Ishikawa (cell line): ENCODE measurements around the gene WBP1L.

Experiments
- CEBPB ChIP-seq: IDR thresholded peaks from 2 replicates; pipeline ENCODE4 v1.6.1; 2012
- CREB1 ChIP-seq: IDR thresholded peaks from 2 replicates; pipeline ENCODE4 v1.6.1; 2012; ENCODE audit warnings: low read depth
- EP300 ChIP-seq: IDR thresholded peaks from 2 replicates; pipeline ENCODE4 v1.6.1; 2012; ENCODE audit warnings: borderline replicate concordance
- FOXM1 ChIP-seq: IDR thresholded peaks from 2 replicates; pipeline ENCODE4 v1.6.1; 2012; ENCODE audit warnings: low read depth, borderline replicate concordance
- RAD21 ChIP-seq: IDR thresholded peaks from 2 replicates; pipeline ENCODE4 v1.6.1; 2012; ENCODE audit warnings: low read depth
- TAF1 ChIP-seq: IDR thresholded peaks from 2 replicates; pipeline ENCODE4 v1.6.1; 2012; ENCODE audit warnings: low read depth, mild to moderate bottlenecking
- TCF12 ChIP-seq: IDR thresholded peaks from 2 replicates; pipeline ENCODE4 v1.6.1; 2012; ENCODE audit warnings: low read depth
- TEAD4 ChIP-seq: IDR thresholded peaks from 2 replicates; pipeline ENCODE4 v1.6.1; 2012
- YY1 ChIP-seq: IDR thresholded peaks from 2 replicates; pipeline ENCODE4 v1.6.1; 2012; ENCODE audit warnings: low read depth
- TF ChIP-seq, protein P1 (sequence below): IDR thresholded peaks from 2 replicates; pipeline ENCODE4 v1.6.1; 2012
- TF ChIP-seq, protein P2 (sequence below): IDR thresholded peaks from 2 replicates; pipeline ENCODE4 v1.6.1; 2012; ENCODE audit warnings: low read depth, mild to moderate bottlenecking
- TF ChIP-seq, protein P3 (sequence below): IDR thresholded peaks from 2 replicates; pipeline ENCODE4 v1.6.1; 2012

DNA sequence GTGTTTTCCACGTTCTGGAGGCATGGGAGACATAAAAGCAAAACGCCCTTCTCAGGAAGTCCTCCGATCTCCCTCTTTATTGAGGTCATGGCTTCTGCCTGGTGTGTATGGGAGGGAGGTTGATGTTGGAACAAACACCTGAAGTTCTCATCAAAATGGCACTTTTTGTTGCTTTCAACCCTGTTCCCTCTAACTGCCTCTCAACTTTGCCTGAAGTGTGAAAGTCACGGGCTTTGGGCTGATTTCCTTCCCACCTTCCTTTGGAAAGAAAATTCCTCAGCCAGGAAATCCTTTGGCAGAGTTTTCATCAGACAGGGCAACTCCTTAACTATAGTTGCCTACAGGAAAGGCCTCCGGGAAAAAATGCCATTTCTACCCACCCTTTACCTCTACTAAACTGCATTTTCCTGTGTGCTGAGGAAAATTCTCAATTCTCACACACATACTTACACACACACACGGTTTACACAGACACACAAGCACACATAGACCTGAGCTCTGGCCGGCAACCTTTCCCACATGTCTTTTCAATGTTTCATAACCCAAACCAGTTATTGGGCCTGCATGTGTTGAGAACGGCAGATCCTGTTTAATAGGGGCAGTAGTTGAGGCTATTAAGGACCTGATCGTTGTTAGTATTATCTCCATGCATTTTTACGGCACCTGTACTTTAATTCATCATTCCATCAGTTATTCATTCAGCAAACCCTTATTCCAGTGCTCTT is 57.0 kb downstream of the WBP1L start:
- TF ChIP-seq, protein P1, sequence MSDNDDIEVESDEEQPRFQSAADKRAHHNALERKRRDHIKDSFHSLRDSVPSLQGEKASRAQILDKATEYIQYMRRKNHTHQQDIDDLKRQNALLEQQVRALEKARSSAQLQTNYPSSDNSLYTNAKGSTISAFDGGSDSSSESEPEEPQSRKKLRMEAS, result no peak
- TF ChIP-seq, protein P2, sequence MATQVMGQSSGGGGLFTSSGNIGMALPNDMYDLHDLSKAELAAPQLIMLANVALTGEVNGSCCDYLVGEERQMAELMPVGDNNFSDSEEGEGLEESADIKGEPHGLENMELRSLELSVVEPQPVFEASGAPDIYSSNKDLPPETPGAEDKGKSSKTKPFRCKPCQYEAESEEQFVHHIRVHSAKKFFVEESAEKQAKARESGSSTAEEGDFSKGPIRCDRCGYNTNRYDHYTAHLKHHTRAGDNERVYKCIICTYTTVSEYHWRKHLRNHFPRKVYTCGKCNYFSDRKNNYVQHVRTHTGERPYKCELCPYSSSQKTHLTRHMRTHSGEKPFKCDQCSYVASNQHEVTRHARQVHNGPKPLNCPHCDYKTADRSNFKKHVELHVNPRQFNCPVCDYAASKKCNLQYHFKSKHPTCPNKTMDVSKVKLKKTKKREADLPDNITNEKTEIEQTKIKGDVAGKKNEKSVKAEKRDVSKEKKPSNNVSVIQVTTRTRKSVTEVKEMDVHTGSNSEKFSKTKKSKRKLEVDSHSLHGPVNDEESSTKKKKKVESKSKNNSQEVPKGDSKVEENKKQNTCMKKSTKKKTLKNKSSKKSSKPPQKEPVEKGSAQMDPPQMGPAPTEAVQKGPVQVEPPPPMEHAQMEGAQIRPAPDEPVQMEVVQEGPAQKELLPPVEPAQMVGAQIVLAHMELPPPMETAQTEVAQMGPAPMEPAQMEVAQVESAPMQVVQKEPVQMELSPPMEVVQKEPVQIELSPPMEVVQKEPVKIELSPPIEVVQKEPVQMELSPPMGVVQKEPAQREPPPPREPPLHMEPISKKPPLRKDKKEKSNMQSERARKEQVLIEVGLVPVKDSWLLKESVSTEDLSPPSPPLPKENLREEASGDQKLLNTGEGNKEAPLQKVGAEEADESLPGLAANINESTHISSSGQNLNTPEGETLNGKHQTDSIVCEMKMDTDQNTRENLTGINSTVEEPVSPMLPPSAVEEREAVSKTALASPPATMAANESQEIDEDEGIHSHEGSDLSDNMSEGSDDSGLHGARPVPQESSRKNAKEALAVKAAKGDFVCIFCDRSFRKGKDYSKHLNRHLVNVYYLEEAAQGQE, result no peak
- TF ChIP-seq TAF1, result no peak
- no peak for TF ChIP-seq CREB1
- no peak for TF ChIP-seq CEBPB
- TF ChIP-seq, protein P3, sequence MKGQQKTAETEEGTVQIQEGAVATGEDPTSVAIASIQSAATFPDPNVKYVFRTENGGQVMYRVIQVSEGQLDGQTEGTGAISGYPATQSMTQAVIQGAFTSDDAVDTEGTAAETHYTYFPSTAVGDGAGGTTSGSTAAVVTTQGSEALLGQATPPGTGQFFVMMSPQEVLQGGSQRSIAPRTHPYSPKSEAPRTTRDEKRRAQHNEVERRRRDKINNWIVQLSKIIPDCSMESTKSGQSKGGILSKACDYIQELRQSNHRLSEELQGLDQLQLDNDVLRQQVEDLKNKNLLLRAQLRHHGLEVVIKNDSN, result no peak
- TF ChIP-seq YY1, result no peak
- no peak for TF ChIP-seq EP300
- TF ChIP-seq TCF12, result no peak
- TF ChIP-seq TEAD4, result no peak
- no peak for TF ChIP-seq RAD21
- TF ChIP-seq FOXM1, result no peak
